ENCODE results near the gene EIF4B.

Gene EIF4B

DNA sequence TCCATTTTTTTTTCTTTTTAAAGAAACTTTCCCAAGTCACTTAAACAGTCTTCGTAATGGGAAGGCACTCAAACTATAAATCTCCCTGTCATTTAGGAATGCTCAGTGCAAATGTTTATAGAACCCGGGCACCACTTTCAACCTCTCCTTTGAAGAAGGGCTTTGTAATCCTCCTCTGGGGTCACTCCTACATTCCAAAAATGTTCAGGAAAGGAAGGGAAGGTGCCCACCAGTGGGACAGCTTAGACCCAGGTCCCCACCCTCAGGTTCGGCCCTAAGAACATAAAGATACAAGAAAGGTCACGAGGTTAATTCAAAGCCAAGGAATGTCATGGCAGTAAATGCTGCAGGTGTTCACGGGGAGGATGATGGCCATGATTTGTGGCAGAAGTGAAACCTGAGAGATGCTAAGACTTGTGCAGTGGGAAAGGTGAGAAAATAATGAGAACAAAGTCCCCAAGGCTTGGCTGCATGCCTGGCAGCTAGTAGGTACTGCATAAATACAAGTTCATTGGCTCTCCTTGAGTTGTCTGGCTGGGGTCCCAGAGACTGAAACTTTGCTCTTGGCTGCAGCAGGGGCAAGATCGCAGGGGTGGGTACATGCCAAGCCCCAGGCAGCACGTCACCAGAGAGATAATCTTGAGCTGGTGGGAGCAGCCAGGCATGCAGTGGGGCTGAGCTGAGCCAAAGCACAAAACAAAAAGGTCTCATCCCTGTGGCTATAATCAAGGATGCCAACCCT lies 36.3 kb upstream of the EIF4B start:
- DNase-seq (ENCODE audit: insufficient read length, low spot score): no peak
- FAIRE-seq: no peak
- TF ChIP-seq, protein P1, sequence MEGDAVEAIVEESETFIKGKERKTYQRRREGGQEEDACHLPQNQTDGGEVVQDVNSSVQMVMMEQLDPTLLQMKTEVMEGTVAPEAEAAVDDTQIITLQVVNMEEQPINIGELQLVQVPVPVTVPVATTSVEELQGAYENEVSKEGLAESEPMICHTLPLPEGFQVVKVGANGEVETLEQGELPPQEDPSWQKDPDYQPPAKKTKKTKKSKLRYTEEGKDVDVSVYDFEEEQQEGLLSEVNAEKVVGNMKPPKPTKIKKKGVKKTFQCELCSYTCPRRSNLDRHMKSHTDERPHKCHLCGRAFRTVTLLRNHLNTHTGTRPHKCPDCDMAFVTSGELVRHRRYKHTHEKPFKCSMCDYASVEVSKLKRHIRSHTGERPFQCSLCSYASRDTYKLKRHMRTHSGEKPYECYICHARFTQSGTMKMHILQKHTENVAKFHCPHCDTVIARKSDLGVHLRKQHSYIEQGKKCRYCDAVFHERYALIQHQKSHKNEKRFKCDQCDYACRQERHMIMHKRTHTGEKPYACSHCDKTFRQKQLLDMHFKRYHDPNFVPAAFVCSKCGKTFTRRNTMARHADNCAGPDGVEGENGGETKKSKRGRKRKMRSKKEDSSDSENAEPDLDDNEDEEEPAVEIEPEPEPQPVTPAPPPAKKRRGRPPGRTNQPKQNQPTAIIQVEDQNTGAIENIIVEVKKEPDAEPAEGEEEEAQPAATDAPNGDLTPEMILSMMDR (IDR thresholded peaks at IDR 0.05; ENCODE audit: insufficient read depth, missing control alignments): no peak

DNA sequence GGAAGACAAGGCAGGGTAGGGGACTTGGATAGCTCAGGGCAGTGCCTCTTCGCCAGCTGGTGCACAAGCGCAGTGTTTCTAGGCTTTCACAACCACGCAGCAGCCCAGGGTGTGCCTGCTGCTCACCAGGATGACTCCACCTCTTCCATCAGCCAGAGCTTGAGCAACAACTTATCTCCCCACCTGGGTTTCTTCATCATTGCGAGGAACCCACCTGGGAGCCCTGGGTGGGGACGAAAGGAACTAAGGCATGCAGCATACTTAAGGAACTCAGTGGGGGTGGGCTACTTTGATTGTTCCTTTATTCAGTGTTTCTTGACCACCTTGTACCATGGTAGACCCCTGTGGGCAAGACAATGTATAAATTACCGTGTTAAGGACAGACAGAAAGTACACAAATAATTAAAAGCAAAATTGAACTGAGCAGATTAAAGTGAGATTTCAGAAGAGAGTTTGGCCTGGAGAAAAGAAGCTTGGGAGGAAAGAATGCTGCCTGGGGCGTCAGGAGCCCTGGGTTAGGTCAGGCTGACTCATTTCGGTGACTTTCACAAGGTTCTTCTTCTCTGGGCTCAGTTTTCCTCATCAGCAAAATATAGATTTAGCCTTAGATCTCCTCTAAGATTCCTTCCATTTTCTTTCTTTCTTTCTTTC lies 34.5 kb upstream of the EIF4B start:
- TF ChIP-seq, protein P1 (IDR thresholded peaks at IDR 0.05; ENCODE audit: insufficient read depth, missing control alignments): no peak
- FAIRE-seq (no peak), DNase-seq (ENCODE audit: insufficient read length, low spot score) (no peak)

DNA sequence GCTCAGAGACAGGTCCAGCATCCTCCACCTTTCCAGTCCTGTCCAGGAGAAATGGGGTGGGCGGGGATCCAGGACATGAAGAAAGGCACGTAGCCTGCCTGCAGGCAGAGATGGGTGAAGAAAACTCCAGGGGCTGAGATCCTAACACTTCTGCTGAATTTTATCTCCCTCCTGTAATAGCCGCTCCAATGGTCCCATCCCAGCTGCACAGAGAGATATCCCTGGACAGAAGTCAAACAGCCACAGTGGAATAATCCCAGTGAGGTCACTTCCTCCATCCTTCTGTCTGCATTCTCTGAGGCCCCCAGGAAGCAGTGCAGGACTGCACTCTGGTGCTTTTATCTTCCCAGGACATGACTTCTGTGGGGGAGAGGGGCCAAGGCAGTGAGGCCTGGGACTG lies 31.1 kb upstream of the EIF4B start:
- FAIRE-seq (no peak), DNase-seq (ENCODE audit: insufficient read length, low spot score) (no peak)
- TF ChIP-seq, protein P1 (IDR thresholded peaks at IDR 0.05; ENCODE audit: insufficient read depth, missing control alignments): no peak

DNA sequence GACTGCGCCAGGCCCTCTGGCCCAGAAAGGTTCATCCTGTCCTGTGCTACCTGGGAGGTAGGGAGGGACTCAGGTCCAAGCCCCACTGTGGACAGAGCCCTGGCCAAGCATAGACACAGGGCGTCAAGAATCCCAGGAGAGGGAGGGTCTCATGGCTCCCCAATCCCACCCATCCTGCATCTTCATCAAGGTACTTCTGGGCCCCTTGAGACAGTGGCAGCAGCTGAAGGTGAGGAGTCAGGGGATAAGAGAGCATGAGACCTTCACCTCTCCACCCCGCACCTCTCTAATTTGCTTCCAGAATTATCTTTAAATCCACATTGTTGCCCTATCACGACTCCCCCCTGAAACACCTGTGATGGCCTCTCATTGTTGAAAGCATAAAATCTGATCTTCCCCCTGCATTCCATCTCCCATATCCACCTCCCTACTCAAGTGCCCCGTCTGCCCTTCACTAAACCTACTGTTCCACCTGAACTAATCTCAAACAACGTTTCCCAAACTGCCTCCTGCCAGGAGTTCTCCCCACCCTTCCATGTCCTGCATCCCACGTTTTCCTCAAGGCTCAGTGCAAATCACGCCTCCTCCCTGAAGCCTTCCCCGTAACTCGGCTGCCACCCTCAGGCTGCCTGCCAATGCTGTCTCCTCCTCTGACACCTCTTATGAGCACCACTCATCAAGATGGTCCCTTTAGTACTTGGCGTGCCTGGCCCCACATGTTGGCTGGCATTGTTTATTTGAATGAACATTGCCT lies 30.3 kb upstream of the EIF4B start:
- FAIRE-seq: no peak
- TF ChIP-seq, protein P1 (IDR thresholded peaks at IDR 0.05; ENCODE audit: insufficient read depth, missing control alignments): peak; percentile 3
- no peak for DNase-seq (ENCODE audit: insufficient read length, low spot score)

DNA sequence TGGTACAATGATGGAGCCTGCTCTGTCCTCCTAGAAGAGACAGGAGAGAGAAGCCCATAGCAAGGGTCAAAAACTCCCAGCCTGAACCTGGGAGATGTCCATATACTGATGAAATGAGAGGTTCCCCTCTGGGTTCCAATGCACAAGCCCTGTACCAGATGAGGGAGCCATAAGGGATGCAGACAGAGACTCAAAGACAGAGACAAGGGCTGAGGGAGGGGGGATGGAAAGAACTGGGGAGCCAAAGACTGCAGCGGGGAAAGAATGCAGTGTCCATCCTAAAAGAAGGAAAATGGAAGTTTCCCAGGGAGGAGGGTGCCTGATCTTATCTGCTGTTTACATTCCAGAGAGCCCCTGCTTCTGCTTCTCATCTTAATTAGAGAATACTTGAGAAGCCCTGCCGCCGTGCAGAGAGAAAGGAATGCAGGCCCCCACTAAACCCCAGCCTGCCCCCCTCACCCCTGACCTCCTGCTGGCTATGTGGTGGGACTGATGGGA lies 29.6 kb upstream of the EIF4B start:
- FAIRE-seq: no peak

DNA sequence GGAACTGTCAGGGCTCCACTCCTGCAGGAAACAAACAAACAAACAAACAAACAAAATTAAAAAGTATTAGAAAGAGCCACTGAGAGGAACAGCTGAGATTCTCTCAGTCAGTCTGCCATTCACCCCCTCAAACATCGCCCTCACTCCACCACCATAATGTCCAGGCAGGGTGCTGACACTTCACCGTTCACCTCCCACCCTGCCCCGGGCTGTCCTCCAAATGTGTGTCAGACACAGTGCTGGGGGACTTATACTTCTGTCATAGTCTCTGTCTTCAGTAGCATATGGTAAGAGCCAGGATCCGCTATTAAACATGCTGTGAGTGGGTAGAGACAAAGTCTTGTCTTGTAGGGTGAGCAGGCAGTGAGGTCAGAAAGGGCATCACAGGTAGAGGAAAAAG lies 29.1 kb upstream of the EIF4B start:
- TF ChIP-seq, protein P1 (IDR thresholded peaks at IDR 0.05; ENCODE audit: insufficient read depth, missing control alignments): no peak
- no peak for DNase-seq (ENCODE audit: insufficient read length, low spot score)
- no peak for FAIRE-seq

More for the DNA sequence above, 29.6 kb upstream of the EIF4B start:
- DNase-seq (ENCODE audit: insufficient read length, low spot score): no peak
- TF ChIP-seq, protein P1 (IDR thresholded peaks at IDR 0.05; ENCODE audit: insufficient read depth, missing control alignments): no peak

Data from D721Med (cell line).